PC-9 (cell line): ENCODE data around the gene PAM16. TPM values are rescaled to one million over a fixed set of nuclear protein-coding genes. Genes with fewer than 3 reads are reported as not detected.
A peak's percentile ranks its signal among the peaks of the same experiment; 100 is the strongest.

Experiments
- BruUV-seq: library from RNA; stranded (reverse); fragments of 400-500 nt; replicated peaks from 2 replicates; lab custom pipeline; 2021; lab: Mats Ljungman, UMichigan
- CTCF ChIA-PET: fragments of 300-600 bp; sonication (Branson Sonifier 250); formaldehyde crosslinking; loops from one replicate; lab custom pipeline; 2022; ENCODE audit warnings: antibody characterized with exemption; lab: Charles Lee
- POLR2A ChIA-PET: fragments of 300-600 bp; sonication (Branson Sonifier 250); formaldehyde crosslinking; loops from one replicate; lab custom pipeline; 2022; ENCODE audit warnings: antibody characterized with exemption; ENCODE audit not compliant: unreplicated experiment; lab: Charles Lee
- DNase-seq, 2 experiments: peaks; one replicate each; pipeline versions ENCODE4 v3.0.0 to v3.0.0-alpha.2; 2015 to 2022; ENCODE audit warnings: mixed read lengths in 1 of 2
- H2AFZ ChIP-seq: fragments of 200-600 bp; sonication (generic); 2 replicates; pipeline ENCODE4 v1.8.1; 2017; ENCODE audit warnings: antibody characterized with exemption
- H3F3A ChIP-seq: fragments of 200-600 bp; sonication (generic); 2 replicates; pipeline ENCODE4 v1.8.1; 2017; ENCODE audit warnings: antibody characterized with exemption, mild to moderate bottlenecking, low read depth; ENCODE audit not compliant: insufficient read depth
- H3K27ac ChIP-seq: fragments of 200-600 bp; sonication (generic); 2 replicates; pipeline ENCODE4 v1.6.1; 2016; ENCODE audit warnings: mixed run types
- H3K27me3 ChIP-seq: fragments of 200-600 bp; sonication (generic); 2 replicates; pipeline ENCODE4 v1.6.1; 2016; ENCODE audit warnings: low read depth, mixed run types; ENCODE audit not compliant: insufficient read depth
- H3K36me3 ChIP-seq: fragments of 200-600 bp; sonication (generic); 2 replicates; pipeline ENCODE4 v1.6.1; 2016; ENCODE audit warnings: low read depth, mixed run types
- H3K4me1 ChIP-seq: fragments of 200-600 bp; sonication (generic); replicated peaks from 2 replicates; pipeline ENCODE4 v1.6.1; 2016; ENCODE audit warnings: mixed run types; ENCODE audit not compliant: insufficient read depth
- H3K4me2 ChIP-seq: fragments of 200-600 bp; sonication (generic); 2 replicates; pipeline ENCODE4 v1.6.1; 2017; ENCODE audit warnings: mixed run types
- H3K4me3 ChIP-seq: fragments of 200-600 bp; sonication (generic); 2 replicates; pipeline ENCODE4 v1.6.1; 2016; ENCODE audit warnings: mixed run types
- H3K79me2 ChIP-seq: fragments of 200-600 bp; sonication (generic); 2 replicates; pipeline ENCODE4 v1.6.1; 2017; ENCODE audit warnings: low read depth, mixed run types
- H3K9me2 ChIP-seq: fragments of 200-600 bp; sonication (generic); 2 replicates; pipeline ENCODE4 v1.8.1; 2017; ENCODE audit warnings: mild to moderate bottlenecking; ENCODE audit not compliant: insufficient read depth
- H3K9me3 ChIP-seq: fragments of 200-600 bp; sonication (generic); 2 replicates; pipeline ENCODE4 v1.8.1; 2016; ENCODE audit warnings: low read depth; ENCODE audit not compliant: insufficient read depth
- H4K20me1 ChIP-seq: fragments of 200-600 bp; sonication (generic); 2 replicates; pipeline ENCODE4 v1.8.1; 2017; ENCODE audit not compliant: insufficient read depth
- CTCF ChIP-seq: fragments of 200-600 bp; sonication (generic); conservative IDR thresholded peaks from 2 replicates; pipeline ENCODE4 v1.6.1; 2017; ENCODE audit warnings: mixed run types, antibody characterized with exemption, mild to moderate bottlenecking, moderate library complexity
- EZH2 ChIP-seq: fragments of 200-600 bp; sonication (generic); IDR thresholded peaks from 2 replicates; pipeline ENCODE4 v1.8.0; 2017; ENCODE audit warnings: antibody characterized with exemption, low read depth
- intact Hi-C: fragments of 100-400 bp; cut with micrococcal nuclease; formaldehyde crosslinking; loops from one replicate; pipeline ENCODE4 v1.10.0; 2022; ENCODE audit not compliant: unreplicated experiment
- total RNA-seq: library from RNA; stranded (reverse); gene quantifications from 2 replicates; pipeline ENCODE4 v1.2.3, GENCODE V29; 2021

The PAM16 gene
- total RNA-seq, 1 experiment from 2014 or later = 95.9 TPM

- POLR2A ChIA-PET = interaction anchor here (0.5 to 0.8 kb wide), 7 partner anchors 11 to 1537 kb away, joined by 3 to 9 read pairs (median 4); partner anchors contain the start of gene TFAP4
- Histone ChIP-seq H3K79me2 (peaks cover 16% of the 10 kb centered on the region), H3K4me2 (no peak overlapping the region), H2AFZ (no peak overlapping the region), H3K27me3 (no peaks in the 10 kb centered on the region), H3K9me3 (no peaks in the 10 kb centered on the region), H3K36me3 (no peaks in the 10 kb centered on the region), H3K4me1 (0 out of 2 replicates have a peak, but pooled peaks cover under 1% of the 10 kb centered on the region), H3F3A (no peaks in the 10 kb centered on the region), H3K27ac (no peak overlapping the region), H4K20me1 (peaks cover 42% of the 10 kb centered on the region), H3K4me3 (no peak overlapping the region), H3K9me2 (no peaks in the 10 kb centered on the region)
- BruUV-seq = no TSS peak
- no peak for TF ChIP-seq CTCF
- TF ChIP-seq EZH2 = no peak
- intact Hi-C loops = no loop called here
- DNase-seq = peak in 1 of 2 experiments; percentile 95
- CTCF ChIA-PET = interaction anchor here (0.6 to 1.1 kb wide), 2 partner anchors 33 to 50 kb away, joined by 4 to 6 read pairs; no protein-coding TSS in a partner anchor
Observed at GRCh38 chr16:4323071-4323844, 27.9 kb downstream of the PAM16 start.

DNA sequence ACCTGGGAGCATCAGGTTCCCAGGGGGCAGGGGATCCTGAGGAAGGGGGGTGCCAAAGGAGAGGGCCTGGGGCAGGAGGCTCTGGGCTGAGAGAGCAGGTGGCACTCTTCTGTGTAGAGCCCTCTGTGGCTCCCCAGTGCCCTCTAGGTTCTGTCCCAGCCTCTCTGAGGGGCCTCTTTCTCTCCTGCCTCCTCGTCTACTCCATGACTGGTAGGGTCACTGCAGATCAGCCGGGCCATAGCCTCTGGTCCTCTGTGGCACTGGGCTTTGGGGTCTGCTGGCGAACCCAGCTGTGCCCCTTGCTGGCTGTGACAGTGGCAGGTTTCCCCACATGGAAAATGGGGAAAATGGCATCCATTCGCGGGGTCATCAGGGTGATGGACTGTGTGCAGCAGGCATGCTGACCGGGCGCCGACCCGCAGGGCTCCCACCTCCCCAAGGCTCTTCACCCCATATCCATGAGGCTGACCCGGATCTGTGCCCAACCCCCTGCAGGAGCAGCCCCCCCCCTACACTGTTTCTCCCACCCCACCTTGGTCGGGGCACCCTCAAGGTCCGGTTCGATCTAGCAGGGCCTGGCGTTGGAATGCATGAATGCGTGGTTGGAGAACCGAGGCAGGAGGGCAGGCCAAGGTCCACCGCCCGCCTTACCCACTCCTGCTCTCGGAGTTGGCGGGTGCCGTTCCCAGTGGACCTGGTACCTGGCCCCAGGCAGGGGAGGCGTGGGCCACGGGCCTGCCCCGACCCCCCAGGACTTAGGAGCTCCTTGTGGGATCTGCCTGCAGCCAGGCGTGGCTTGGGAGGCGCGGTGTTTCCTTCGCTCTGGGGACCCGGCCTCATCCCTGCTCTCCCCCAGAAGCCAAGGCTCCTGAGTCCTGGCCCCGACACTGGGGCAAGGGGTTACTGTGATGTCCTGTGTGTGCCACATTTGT is 28.7 kb downstream of the PAM16 start:
- Histone ChIP-seq H3K9me2 (no peaks in the 10 kb centered on the region), H2AFZ (no peak overlapping the region), H4K20me1 (peaks cover 49% of the 10 kb centered on the region), H3K27ac (no peak overlapping the region), H3K4me2 (no peak overlapping the region), H3K79me2 (peaks cover 23% of the 10 kb centered on the region), H3K36me3 (no peaks in the 10 kb centered on the region), H3K4me3 (no peak overlapping the region), H3F3A (peaks cover 7% of the 10 kb centered on the region; the same call in 1 of the 2 replicates), H3K9me3 (no peaks in the 10 kb centered on the region), H3K4me1 (peaks cover 9% of the 10 kb centered on the region), H3K27me3 (no peaks in the 10 kb centered on the region)
- no peak for DNase-seq
- ChIA-PET POLR2A (interaction anchor here (0.6 to 0.8 kb wide), 3 partner anchors 10 to 32 kb away, joined by 3 to 5 read pairs (median 4); no protein-coding TSS in a partner anchor), CTCF (no interaction called here)
- intact Hi-C loops = no loop called here
- TF ChIP-seq EZH2 (no peak), CTCF (no peak)
- BruUV-seq = no TSS peak
